ENCODE results near the gene LPAR2.

LPAR2 gene

GRCh38 chr19:19587771-19588170 lies 40.2 kb downstream of the LPAR2 start:
- TF ChIP-seq, protein P1, sequence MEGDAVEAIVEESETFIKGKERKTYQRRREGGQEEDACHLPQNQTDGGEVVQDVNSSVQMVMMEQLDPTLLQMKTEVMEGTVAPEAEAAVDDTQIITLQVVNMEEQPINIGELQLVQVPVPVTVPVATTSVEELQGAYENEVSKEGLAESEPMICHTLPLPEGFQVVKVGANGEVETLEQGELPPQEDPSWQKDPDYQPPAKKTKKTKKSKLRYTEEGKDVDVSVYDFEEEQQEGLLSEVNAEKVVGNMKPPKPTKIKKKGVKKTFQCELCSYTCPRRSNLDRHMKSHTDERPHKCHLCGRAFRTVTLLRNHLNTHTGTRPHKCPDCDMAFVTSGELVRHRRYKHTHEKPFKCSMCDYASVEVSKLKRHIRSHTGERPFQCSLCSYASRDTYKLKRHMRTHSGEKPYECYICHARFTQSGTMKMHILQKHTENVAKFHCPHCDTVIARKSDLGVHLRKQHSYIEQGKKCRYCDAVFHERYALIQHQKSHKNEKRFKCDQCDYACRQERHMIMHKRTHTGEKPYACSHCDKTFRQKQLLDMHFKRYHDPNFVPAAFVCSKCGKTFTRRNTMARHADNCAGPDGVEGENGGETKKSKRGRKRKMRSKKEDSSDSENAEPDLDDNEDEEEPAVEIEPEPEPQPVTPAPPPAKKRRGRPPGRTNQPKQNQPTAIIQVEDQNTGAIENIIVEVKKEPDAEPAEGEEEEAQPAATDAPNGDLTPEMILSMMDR (IDR thresholded peaks at IDR 0.05; ENCODE audit: borderline replicate concordance, control extremely low read depth, extremely low read depth, insufficient read depth, missing control alignments): no peak
- in situ Hi-C loops (cut with MboI; ENCODE audit: low sequenced_read_pairs, unreplicated experiment): no loop called here
- DNase-seq (ENCODE audit: low spot score): no peak

DNA sequence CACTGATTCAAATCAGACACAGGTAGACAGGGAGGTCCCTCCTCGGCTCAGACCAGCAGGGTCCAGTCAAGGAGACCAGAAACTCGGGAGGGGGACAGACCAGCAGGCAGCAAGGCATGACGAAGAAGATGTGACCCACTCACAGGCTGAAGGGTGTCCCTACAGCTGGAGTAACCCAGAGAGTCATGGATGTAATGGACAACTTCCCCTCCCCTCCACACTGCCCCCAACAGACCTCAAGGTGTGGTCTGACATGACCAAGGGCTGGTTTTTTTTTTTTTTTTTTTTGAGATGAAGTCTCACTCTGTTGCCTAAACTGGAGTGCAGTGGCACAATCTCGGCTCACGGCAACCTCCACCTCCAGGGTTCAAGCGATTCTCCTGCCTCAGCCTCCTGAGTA lies 43.7 kb downstream of the LPAR2 start:
- in situ Hi-C loops (cut with MboI; ENCODE audit: low sequenced_read_pairs, unreplicated experiment): no loop called here
- DNase-seq (ENCODE audit: low spot score): no peak
- TF ChIP-seq, protein P1 (IDR thresholded peaks at IDR 0.05; ENCODE audit: borderline replicate concordance, control extremely low read depth, extremely low read depth, insufficient read depth, missing control alignments): no peak

GRCh38 chr19:19582471-19582870 lies 45.5 kb downstream of the LPAR2 start:
- in situ Hi-C loops (cut with MboI; ENCODE audit: low sequenced_read_pairs, unreplicated experiment): no loop called here
- DNase-seq (ENCODE audit: low spot score): no peak
- TF ChIP-seq, protein P1 (IDR thresholded peaks at IDR 0.05; ENCODE audit: borderline replicate concordance, control extremely low read depth, extremely low read depth, insufficient read depth, missing control alignments): no peak

- no peak for DNase-seq (ENCODE audit: low spot score)
- TF ChIP-seq, protein P1 (IDR thresholded peaks at IDR 0.05; ENCODE audit: borderline replicate concordance, control extremely low read depth, extremely low read depth, insufficient read depth, missing control alignments): no peak
- in situ Hi-C loops (cut with MboI; ENCODE audit: low sequenced_read_pairs, unreplicated experiment): no loop called here
Measured at GRCh38 chr19:19581391-19581790, 46.6 kb downstream of the LPAR2 start.

GRCh38 chr19:19580418-19580817 lies 47.6 kb downstream of the LPAR2 start:
- no peak for DNase-seq (ENCODE audit: low spot score)
- TF ChIP-seq, protein P1 (IDR thresholded peaks at IDR 0.05; ENCODE audit: borderline replicate concordance, control extremely low read depth, extremely low read depth, insufficient read depth, missing control alignments): no peak
- in situ Hi-C loops (cut with MboI; ENCODE audit: low sequenced_read_pairs, unreplicated experiment): no loop called here

- TF ChIP-seq, protein P1 (IDR thresholded peaks at IDR 0.05; ENCODE audit: borderline replicate concordance, control extremely low read depth, extremely low read depth, insufficient read depth, missing control alignments): no peak
- in situ Hi-C loops (cut with MboI; ENCODE audit: low sequenced_read_pairs, unreplicated experiment): no loop called here
- DNase-seq (ENCODE audit: low spot score): no peak
Measured at GRCh38 chr19:19579533-19580361, 48.3 kb downstream of the LPAR2 start.
